Keratinocyte (primary cell): ENCODE results near the gene TAS2R5.
"Not testable (repeated sequence)": the region's sequence is repeated elsewhere in the genome, so short reads cannot be mapped to it uniquely, and the experiment has no call there.

Experiments
- EZH2 ChIP-seq: IDR thresholded peaks from one replicate; pipeline ENCODE4 v1.6.1; 2012; ENCODE audit warnings: inconsistent platforms, mild to moderate bottlenecking, low read length, moderate library complexity
- TF ChIP-seq, protein P1 (sequence below), 3 experiments: IDR thresholded peaks in 1 of 3; conservative IDR thresholded peaks in 1 of 3; optimal IDR thresholded peaks in 1 of 3; 2 replicates in 2 of 3; 3 replicates in 1 of 3; pipeline versions ENCODE3 to v1.5.1; 2011; ENCODE audit warnings: low read length in 3 of 3, mild to moderate bottlenecking in 3 of 3, moderate library complexity in 2 of 3, control low read depth in 1 of 3, inconsistent platforms in 1 of 3; ENCODE audit not compliant: insufficient read depth in 2 of 3; ENCODE audit errors: extremely low read depth in 1 of 3

DNA sequence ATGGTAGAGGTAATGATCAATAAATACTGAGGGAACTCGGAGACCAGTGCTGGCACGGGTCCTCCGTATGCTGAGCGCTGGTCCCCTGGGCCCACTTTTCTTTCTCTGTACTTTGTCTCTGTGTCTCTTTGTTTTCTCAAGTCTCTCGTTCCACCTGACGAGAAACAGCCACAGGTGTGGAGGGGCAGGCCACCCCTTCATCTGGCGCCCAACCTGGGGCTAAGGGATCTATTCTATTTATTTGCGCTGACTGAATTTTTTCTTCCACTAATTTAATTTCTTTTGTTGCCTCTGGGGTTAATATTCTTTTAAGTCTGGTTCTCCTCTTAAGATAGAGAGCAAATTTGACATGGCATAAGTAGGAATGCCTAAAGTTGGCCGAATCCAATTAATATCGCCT lies 38.1 kb upstream of the TAS2R5 start:
- TF ChIP-seq, protein P1, sequence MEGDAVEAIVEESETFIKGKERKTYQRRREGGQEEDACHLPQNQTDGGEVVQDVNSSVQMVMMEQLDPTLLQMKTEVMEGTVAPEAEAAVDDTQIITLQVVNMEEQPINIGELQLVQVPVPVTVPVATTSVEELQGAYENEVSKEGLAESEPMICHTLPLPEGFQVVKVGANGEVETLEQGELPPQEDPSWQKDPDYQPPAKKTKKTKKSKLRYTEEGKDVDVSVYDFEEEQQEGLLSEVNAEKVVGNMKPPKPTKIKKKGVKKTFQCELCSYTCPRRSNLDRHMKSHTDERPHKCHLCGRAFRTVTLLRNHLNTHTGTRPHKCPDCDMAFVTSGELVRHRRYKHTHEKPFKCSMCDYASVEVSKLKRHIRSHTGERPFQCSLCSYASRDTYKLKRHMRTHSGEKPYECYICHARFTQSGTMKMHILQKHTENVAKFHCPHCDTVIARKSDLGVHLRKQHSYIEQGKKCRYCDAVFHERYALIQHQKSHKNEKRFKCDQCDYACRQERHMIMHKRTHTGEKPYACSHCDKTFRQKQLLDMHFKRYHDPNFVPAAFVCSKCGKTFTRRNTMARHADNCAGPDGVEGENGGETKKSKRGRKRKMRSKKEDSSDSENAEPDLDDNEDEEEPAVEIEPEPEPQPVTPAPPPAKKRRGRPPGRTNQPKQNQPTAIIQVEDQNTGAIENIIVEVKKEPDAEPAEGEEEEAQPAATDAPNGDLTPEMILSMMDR (optimal IDR thresholded peaks at IDR 0.05 in 1 of 3, IDR thresholded peaks at IDR 0.05 in 1 of 3, conservative IDR thresholded peaks at IDR 0.05 in 1 of 3; ENCODE audit: extremely low read depth in 1 of 3, insufficient read depth in 2 of 3, low read length in 3 of 3) = not testable (repeated sequence)
- TF ChIP-seq EZH2 = not testable (repeated sequence)
